GM18526 (cell line): ENCODE results near the gene TSPEAR.
"Not testable (repeated sequence)": the region's sequence is repeated elsewhere in the genome, so short reads cannot be mapped to it uniquely, and the experiment has no call there.

ENCODE experiments used
- POLR2A ChIP-seq: IDR thresholded peaks from 3 replicates; pipeline ENCODE4 v1.6.1; 2011; ENCODE audit not compliant: insufficient read length; ENCODE audit errors: extremely low read depth

The TSPEAR gene

DNA sequence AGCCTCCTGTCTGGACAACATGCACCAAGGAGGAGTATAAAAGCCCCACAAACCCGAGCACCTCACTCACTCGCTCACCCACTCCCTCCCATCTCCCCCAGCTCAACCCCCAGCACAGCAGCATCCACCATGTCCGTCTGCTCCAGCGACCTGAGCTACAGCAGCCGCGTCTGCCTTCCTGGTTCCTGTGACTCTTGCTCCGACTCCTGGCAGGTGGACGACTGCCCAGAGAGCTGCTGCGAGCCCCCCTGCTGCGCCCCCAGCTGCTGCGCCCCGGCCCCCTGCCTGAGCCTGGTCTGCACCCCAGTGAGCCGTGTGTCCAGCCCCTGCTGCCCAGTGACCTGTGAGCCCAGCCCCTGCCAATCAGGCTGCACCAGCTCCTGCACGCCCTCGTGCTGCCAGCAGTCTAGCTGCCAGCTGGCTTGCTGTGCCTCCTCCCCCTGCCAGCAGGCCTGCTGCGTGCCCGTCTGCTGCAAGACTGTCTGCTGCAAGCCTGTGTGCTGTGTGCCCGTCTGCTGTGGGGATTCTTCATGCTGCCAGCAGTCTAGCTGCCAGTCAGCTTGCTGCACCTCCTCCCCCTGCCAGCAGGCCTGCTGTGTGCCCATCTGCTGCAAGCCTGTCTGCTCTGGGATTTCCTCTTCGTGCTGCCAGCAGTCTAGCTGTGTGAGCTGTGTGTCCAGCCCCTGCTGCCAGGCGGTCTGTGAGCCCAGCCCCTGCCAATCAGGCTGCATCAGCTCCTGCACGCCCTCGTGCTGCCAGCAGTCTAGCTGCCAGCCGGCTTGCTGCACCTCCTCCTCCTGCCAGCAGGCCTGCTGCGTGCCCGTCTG lies 137.5 kb downstream of the TSPEAR start, which contains the start of gene KRTAP10-4:
TSS of gene KRTAP10-4 (plus strand) at position 100 of the 827 bp plus-strand sequence. CDS start at position 130, 30 bp downstream.
- TF ChIP-seq POLR2A, result not testable (repeated sequence)

DNA sequence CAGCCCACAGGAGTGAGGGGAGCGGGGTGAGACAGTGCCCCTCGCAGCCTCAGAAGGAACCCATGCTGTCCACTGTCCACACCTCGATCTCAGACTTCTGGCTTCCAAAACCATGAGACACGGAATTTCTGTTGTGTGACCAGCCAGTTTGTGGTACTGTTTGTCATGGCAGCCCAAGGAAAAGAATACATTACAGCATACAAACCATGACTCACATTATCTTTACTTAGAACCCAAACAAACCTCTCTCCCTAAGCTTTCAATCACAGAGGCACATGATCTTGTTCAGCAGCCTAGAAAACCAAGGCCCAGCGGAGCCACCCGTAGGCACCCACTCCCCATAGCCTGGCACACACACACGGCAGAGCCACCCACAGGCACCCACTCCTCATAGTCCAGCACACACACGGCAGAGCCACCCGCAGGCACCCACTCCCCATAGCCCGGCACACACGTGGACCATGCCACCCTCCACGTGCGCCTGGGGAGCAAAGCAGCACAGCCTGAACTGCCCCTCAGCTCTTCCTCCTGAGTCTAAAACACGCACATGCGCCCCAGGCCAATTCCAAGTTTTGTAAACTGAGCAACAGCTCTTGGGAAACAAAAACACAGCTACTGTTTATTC lies 138.3 kb downstream of the TSPEAR start:
- no peak for TF ChIP-seq POLR2A

- TF ChIP-seq POLR2A, result no peak
These were observed 139.3 kb downstream of the TSPEAR start for GRCh38 chr21:44571844-44572782.

- no peak for TF ChIP-seq POLR2A
These were observed 140.1 kb downstream of the TSPEAR start for GRCh38 chr21:44571296-44571695.

DNA sequence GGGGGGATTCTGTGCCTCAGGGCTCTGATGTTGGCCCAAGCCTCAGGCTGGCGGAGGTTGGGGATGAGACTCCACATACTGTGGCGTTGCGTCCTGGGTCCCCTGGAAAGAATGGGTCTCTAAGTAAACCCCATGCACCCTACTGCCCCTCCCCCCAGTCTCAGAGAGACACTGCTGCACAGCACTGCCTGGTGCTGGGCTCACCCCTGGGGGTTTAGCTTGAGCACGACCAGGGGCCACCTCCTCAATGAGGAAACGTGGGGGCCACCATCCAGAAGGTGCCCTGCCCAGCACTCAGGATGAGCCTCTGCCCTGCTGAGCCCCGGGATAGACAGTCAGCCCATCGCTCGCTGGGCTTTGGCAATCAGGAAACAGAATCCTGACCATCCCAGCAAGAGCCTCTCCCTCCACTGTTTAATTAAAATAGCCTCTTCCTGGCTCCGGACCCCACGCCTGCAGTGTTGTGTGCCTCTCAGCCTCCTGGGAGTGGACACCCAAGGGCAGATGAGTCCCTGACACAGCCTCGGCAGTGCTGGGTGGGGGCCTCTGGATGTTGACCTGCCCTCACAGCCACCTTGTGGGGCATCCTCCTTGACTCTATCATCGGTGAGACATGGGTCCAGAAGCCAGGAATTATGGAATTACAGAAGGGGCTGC lies 141.4 kb downstream of the TSPEAR start:
- no peak for TF ChIP-seq POLR2A

GRCh38 chr21:44568667-44569556 lies 142.5 kb downstream of the TSPEAR start:
- no peak for TF ChIP-seq POLR2A

GRCh38 chr21:44568261-44568660 lies 143.1 kb downstream of the TSPEAR start:
- TF ChIP-seq POLR2A, result no peak

GRCh38 chr21:44567481-44568171 lies 143.7 kb downstream of the TSPEAR start:
- no peak for TF ChIP-seq POLR2A

- TF ChIP-seq POLR2A, result no peak
These were observed 145.0 kb downstream of the TSPEAR start for GRCh38 chr21:44566403-44566802.

DNA sequence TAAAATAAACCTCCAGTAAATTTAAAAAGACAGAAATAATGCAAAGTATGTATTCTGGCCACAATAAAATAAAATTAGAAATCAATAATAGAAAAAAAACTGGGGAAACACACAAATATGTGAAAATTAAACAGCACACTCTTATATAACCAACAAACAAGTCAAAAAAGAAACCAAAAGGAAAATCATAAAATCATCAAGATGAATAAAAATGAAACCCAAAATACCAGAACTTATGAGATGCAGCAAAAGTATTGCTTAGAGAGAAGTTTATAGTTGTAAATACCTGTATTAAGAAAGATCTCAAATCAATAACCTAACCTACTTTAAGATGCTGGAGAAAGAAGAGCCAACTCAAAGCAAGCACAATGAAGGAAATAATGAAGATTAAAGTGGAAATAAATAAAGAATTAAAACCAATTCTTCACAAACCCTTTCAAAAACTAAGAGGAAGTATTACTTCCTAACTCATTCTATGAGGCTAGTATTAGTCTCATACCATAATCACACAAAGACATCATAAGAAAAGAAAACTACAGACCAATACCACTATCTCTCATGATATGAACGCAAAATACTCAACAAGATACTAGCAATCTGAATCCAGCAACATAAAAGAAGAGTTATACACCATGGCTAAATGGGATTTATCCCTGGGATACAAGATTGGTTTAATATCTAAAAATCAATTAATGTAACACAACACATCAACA lies 146.3 kb downstream of the TSPEAR start:
- no peak for TF ChIP-seq POLR2A

DNA sequence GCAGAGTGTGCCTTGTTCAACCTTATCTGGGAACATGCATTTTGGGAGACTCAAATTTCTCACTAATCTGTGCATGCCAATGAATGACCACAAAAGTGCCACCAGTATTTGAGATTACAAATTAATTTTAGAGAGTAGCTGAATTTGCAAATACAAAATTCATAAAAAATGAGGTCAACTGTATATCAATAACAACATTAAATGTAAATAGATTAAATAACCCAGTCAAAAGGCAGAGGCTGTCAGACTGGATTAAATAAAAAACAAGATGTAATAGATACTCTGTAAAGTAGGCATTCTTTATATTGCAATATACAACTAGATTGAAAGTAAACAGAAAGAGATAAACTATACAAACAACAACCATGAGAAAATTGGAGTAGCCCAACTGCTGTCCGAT lies 147.3 kb downstream of the TSPEAR start:
- no peak for TF ChIP-seq POLR2A

- TF ChIP-seq POLR2A, result no peak
These were observed 152.7 kb downstream of the TSPEAR start, which contains the start of gene KRTAP10-3 for GRCh38 chr21:44558695-44559094. Gene KRTAP10-3, minus strand, starts transcription at chr21:44558795. Its CDS starts 80 bp downstream, at chr21:44558715.

- TF ChIP-seq POLR2A, result no peak
These were observed 153.7 kb downstream of the TSPEAR start for GRCh38 chr21:44557491-44558328.
